SH-SY5Y (cell line): ENCODE results near the gene CHDH.

Experiments used
- GATA2 ChIP-seq: IDR thresholded peaks from 2 replicates; pipeline ENCODE4 v1.6.1; 2011; ENCODE audit warnings: mild to moderate bottlenecking, low read depth, low read length
- GATA3 ChIP-seq: IDR thresholded peaks from 2 replicates; pipeline ENCODE4 v1.6.1; 2011; ENCODE audit warnings: low read depth, mild to moderate bottlenecking, low read length, moderate library complexity

CHDH gene

GRCh38 chr3:53842436-53843194, 3.6 kb downstream of the CHDH start:
- TF ChIP-seq GATA3 (no peak), GATA2 (no peak)

- TF ChIP-seq GATA2 (no peak), GATA3 (no peak)
These were observed 4.9 kb downstream of the CHDH start for GRCh38 chr3:53841296-53841695.

GRCh38 chr3:53837331-53837730, 8.9 kb downstream of the CHDH start:
- TF ChIP-seq GATA2: no peak
- no peak for TF ChIP-seq GATA3

- TF ChIP-seq GATA2 (no peak), GATA3 (no peak)
These were observed 9.9 kb downstream of the CHDH start for GRCh38 chr3:53836084-53836872.

GRCh38 chr3:53835257-53835656, 11.0 kb downstream of the CHDH start:
- TF ChIP-seq GATA3 (no peak), GATA2 (no peak)

GRCh38 chr3:53834429-53835095, 11.7 kb downstream of the CHDH start:
- no peak for TF ChIP-seq GATA3
- no peak for TF ChIP-seq GATA2

- TF ChIP-seq GATA2: no peak
- TF ChIP-seq GATA3: no peak
These were observed 12.5 kb downstream of the CHDH start for GRCh38 chr3:53833700-53834099.

GRCh38 chr3:53833053-53833645, 13.1 kb downstream of the CHDH start:
- TF ChIP-seq GATA2: no peak
- TF ChIP-seq GATA3: no peak

GRCh38 chr3:53830944-53831343, 15.3 kb downstream of the CHDH start:
- TF ChIP-seq GATA3: no peak
- TF ChIP-seq GATA2: no peak

- no peak for TF ChIP-seq GATA2
- no peak for TF ChIP-seq GATA3
These were observed 16.6 kb downstream of the CHDH start for GRCh38 chr3:53829605-53830004.

- TF ChIP-seq GATA3: no peak
- TF ChIP-seq GATA2: no peak
These were observed 17.6 kb downstream of the CHDH start for GRCh38 chr3:53828581-53828980.

GRCh38 chr3:53826048-53826447, 20.2 kb downstream of the CHDH start:
- no peak for TF ChIP-seq GATA2
- no peak for TF ChIP-seq GATA3

- no peak for TF ChIP-seq GATA3
- TF ChIP-seq GATA2: no peak
These were observed 21.4 kb downstream of the CHDH start for GRCh38 chr3:53824795-53825194.
